Measurements from ENCODE around the gene DYNLT4. TPM values are rescaled to one million over a fixed set of nuclear protein-coding genes. Genes with fewer than 3 reads are reported as not detected.

The DYNLT4 gene
- total RNA-seq, 4 donors from 2014 or later = 1.4 TPM; not detected in 3

- DNase-seq = no peak
- no peaks in the 10 kb centered on the region for H3K36me3 ChIP-seq
- H3K27me3 ChIP-seq = no peaks in the 10 kb centered on the region
- intact Hi-C loops (cut with DNase I; ENCODE audit: low total_unique reads) = no loop called here
- no peaks in the 10 kb centered on the region for H3K9me3 ChIP-seq
- WGBS, 2 donors (ENCODE audit: low coverage in 1 of 2) = 96% methylated on average over 15 of the region's 15 CpGs; no CpG with 5 or more reads in 1 of the 2 donors
- in situ Hi-C loops (cut with MboI; ENCODE audit: low pct_ligation_motif_present in 1 of 4, low pct_unique_long_range_greater_than_20kb in 1 of 4, low sequenced_read_pairs in 3 of 4) = loop anchor here in 3 of 4 donors (25.0 kb wide), 3 partner anchors 183 to 658 kb away; partner anchors contain the start of genes HECTD3 (in 1 of the 3), TESK2 (in 1 of the 3) and UROD (in 1 of the 3)
- H3K4me3 ChIP-seq = no peak overlapping the region
- H3K27ac ChIP-seq = no peak overlapping the region
- no peaks in the 10 kb centered on the region for H3K4me1 ChIP-seq
- TF ChIP-seq POLR2AphosphoS5 (IDR thresholded peaks at IDR 0.05) = no peak
- TF ChIP-seq CTCF (IDR thresholded peaks at IDR 0.05) = no peak
- TF ChIP-seq EP300 (IDR thresholded peaks at IDR 0.05; ENCODE audit: low read depth) = no peak
- TF ChIP-seq POLR2A (IDR thresholded peaks at IDR 0.05) = no peak
These were observed 21.8 kb upstream of the DYNLT4 start for GRCh38 chr1:44828841-44829440.

- intact Hi-C loops (cut with DNase I; ENCODE audit: low total_unique reads) (no loop called here), in situ Hi-C loops (cut with MboI; ENCODE audit: low pct_ligation_motif_present in 1 of 4, low pct_unique_long_range_greater_than_20kb in 1 of 4, low sequenced_read_pairs in 3 of 4) (loop anchor here in 3 of 4 donors (25.0 kb wide), 3 partner anchors 184 to 659 kb away; partner anchors contain the start of genes HECTD3 (in 1 of the 3), TESK2 (in 1 of the 3) and UROD (in 1 of the 3))
- Histone ChIP-seq H3K36me3 (no peaks in the 10 kb centered on the region), H3K4me1 (no peaks in the 10 kb centered on the region), H3K27ac (no peak overlapping the region), H3K4me3 (no peak overlapping the region), H3K9me3 (no peaks in the 10 kb centered on the region), H3K27me3 (no peaks in the 10 kb centered on the region)
- DNase-seq = no peak
- TF ChIP-seq EP300 (IDR thresholded peaks at IDR 0.05; ENCODE audit: low read depth) (no peak), CTCF (IDR thresholded peaks at IDR 0.05) (no peak), POLR2A (IDR thresholded peaks at IDR 0.05) (no peak), POLR2AphosphoS5 (IDR thresholded peaks at IDR 0.05) (no peak)
- 94 to 100% methylated on average over 6 to 21 of the region's 21 CpGs for WGBS, 2 donors (ENCODE audit: low coverage in 1 of 2)
These were observed 21.0 kb upstream of the DYNLT4 start for GRCh38 chr1:44828003-44828651.

- Histone ChIP-seq H3K4me3 (no peak overlapping the region), H3K27ac (no peak overlapping the region), H3K9me3 (no peaks in the 10 kb centered on the region), H3K4me1 (no peaks in the 10 kb centered on the region), H3K36me3 (no peaks in the 10 kb centered on the region), H3K27me3 (no peaks in the 10 kb centered on the region)
- no peak for DNase-seq
- no peak for TF ChIP-seq EP300 (IDR thresholded peaks at IDR 0.05; ENCODE audit: low read depth)
- TF ChIP-seq CTCF (IDR thresholded peaks at IDR 0.05) = no peak
- no peak for TF ChIP-seq POLR2A (IDR thresholded peaks at IDR 0.05)
- no peak for TF ChIP-seq POLR2AphosphoS5 (IDR thresholded peaks at IDR 0.05)
- in situ Hi-C loops (cut with MboI; ENCODE audit: low pct_ligation_motif_present in 1 of 4, low pct_unique_long_range_greater_than_20kb in 1 of 4, low sequenced_read_pairs in 3 of 4) = loop anchor here in 3 of 4 donors (25.0 kb wide), 3 partner anchors 185 to 660 kb away; partner anchors contain the start of genes HECTD3 (in 1 of the 3), TESK2 (in 1 of the 3) and UROD (in 1 of the 3)
- 90% methylated on average over 28 of the region's 28 CpGs; no CpG with 5 or more reads in 1 of the 2 donors for WGBS, 2 donors (ENCODE audit: low coverage in 1 of 2)
- intact Hi-C loops (cut with DNase I; ENCODE audit: low total_unique reads) = no loop called here
These were observed 20.2 kb upstream of the DYNLT4 start for GRCh38 chr1:44827197-44828002.
